Smooth muscle cell (in vitro differentiated cells): ENCODE measurements around the gene PRDM2. TPM values are rescaled to one million over a fixed set of nuclear protein-coding genes. Genes with fewer than 3 reads are reported as not detected.
"Not testable (repeated sequence)": the region's sequence is repeated elsewhere in the genome, so short reads cannot be mapped to it uniquely, and the experiment has no call there.

Experiments used
- DNase-seq: peaks from one replicate; lab custom pipeline; 2025; ENCODE audit not compliant: unreplicated experiment; lab: John Stamatoyannopoulos, UW
- H2AFZ ChIP-seq: fragments of 200-600 bp; sonication (generic); 2 replicates; pipeline ENCODE4 v1.6.0; 2016; ENCODE audit warnings: antibody characterized with exemption, low read depth, mild to moderate bottlenecking
- H3F3A ChIP-seq: fragments of 200-600 bp; sonication (generic); 2 replicates; pipeline ENCODE4 v1.6.0; 2017; ENCODE audit warnings: antibody characterized with exemption, low read depth
- H3K27ac ChIP-seq: fragments of 200-600 bp; sonication (generic); 2 replicates; pipeline ENCODE4 v1.5.1; 2016; ENCODE audit warnings: low read depth, mild to moderate bottlenecking
- H3K27me3 ChIP-seq: fragments of 200-600 bp; sonication (generic); 2 replicates; pipeline ENCODE4 v1.6.1; 2016; ENCODE audit warnings: low read depth, mild to moderate bottlenecking
- H3K36me3 ChIP-seq: fragments of 200-600 bp; sonication (generic); 2 replicates; pipeline ENCODE4 v1.5.1; 2016; ENCODE audit warnings: low read depth
- H3K4me1 ChIP-seq: fragments of 200-600 bp; sonication (generic); 2 replicates; pipeline ENCODE4 v1.5.1; 2016; ENCODE audit warnings: low read depth
- H3K4me2 ChIP-seq: fragments of 200-600 bp; sonication (generic); 2 replicates; pipeline ENCODE4 v1.6.0; 2016; ENCODE audit warnings: mild to moderate bottlenecking
- H3K4me3 ChIP-seq: fragments of 200-600 bp; sonication (generic); 2 replicates; pipeline ENCODE4 v1.5.1; 2016; ENCODE audit warnings: mild to moderate bottlenecking
- H3K79me2 ChIP-seq: fragments of 200-600 bp; sonication (generic); 2 replicates; pipeline ENCODE4 v1.6.0; 2016; ENCODE audit warnings: low read depth, mild to moderate bottlenecking
- H3K9ac ChIP-seq: fragments of 200-600 bp; sonication (generic); 2 replicates; pipeline ENCODE4 v1.6.0; 2016; ENCODE audit warnings: low read depth
- H3K9me3 ChIP-seq: fragments of 200-600 bp; sonication (generic); replicated peaks from 2 replicates; pipeline ENCODE4 v1.5.1; 2016; ENCODE audit warnings: low read depth
- H4K20me1 ChIP-seq: fragments of 200-600 bp; sonication (generic); 2 replicates; pipeline ENCODE4 v1.6.0; 2016; ENCODE audit warnings: low read depth
- WGBS: methylation state at CpG from one replicate; pipeline ENCODE4 v1.1.7; 2016; ENCODE audit warnings: low lambda C conversion rate; 5-methylcytosine and 5-hydroxymethylcytosine counted together
- polyA plus RNA-seq: library from polyadenylated mRNA; unstranded; fragments of >200 nt; fragmentation: Nextera tagmentation; extraction: Ambion mirVana; gene quantifications from 2 replicates; pipeline ENCODE4 v1.2.1, GENCODE V29; 2016
- total RNA-seq: library from RNA; depleted of rRNA; stranded (reverse); fragments of >200 nt; gene quantifications from 2 replicates; pipeline ENCODE4 v1.2.3, GENCODE V29; 2014
- TF ChIP-seq, protein P1 (sequence below): fragments of 200-600 bp; sonication (generic); IDR thresholded peaks from 2 replicates; pipeline ENCODE4 v1.5.1; 2017; ENCODE audit warnings: borderline replicate concordance, mild to moderate bottlenecking, antibody characterized with exemption; ENCODE audit not compliant: insufficient read depth, poor library complexity, severe bottlenecking

Gene PRDM2
- total and polyA plus RNA-seq, 2 experiments from 2014 or later, result 19.8 to 20.0 TPM

DNA sequence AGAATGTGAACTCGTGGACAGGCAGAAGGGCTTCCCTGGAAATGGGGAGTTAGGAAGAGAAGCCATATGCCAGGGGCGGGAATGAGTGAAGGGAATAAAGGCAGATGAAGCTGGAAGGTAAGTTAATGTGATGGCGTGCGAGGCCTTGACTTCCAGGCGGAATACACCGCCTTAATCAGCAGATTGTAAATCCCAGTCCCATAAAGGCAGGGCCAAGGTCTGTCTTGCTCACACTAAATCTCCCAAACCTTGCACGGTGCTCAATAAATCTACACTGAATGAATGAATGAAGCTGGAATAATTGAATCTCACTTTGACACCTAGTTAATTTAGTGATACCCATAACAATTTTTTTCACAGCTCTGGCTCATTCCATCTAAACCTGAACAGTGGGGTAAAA lies 16.8 kb upstream of the PRDM2 start:
- no peaks in the 10 kb centered on the region for H3K36me3 ChIP-seq
- H3K27me3 ChIP-seq, result peaks cover 13% of the 10 kb centered on the region
- H2AFZ ChIP-seq, result no peak overlapping the region
- 93% methylated on average over 7 of the region's 7 CpGs for WGBS
- H3K4me2 ChIP-seq, result no peak overlapping the region
- no peak overlapping the region for H3K9ac ChIP-seq
- TF ChIP-seq, protein P1, sequence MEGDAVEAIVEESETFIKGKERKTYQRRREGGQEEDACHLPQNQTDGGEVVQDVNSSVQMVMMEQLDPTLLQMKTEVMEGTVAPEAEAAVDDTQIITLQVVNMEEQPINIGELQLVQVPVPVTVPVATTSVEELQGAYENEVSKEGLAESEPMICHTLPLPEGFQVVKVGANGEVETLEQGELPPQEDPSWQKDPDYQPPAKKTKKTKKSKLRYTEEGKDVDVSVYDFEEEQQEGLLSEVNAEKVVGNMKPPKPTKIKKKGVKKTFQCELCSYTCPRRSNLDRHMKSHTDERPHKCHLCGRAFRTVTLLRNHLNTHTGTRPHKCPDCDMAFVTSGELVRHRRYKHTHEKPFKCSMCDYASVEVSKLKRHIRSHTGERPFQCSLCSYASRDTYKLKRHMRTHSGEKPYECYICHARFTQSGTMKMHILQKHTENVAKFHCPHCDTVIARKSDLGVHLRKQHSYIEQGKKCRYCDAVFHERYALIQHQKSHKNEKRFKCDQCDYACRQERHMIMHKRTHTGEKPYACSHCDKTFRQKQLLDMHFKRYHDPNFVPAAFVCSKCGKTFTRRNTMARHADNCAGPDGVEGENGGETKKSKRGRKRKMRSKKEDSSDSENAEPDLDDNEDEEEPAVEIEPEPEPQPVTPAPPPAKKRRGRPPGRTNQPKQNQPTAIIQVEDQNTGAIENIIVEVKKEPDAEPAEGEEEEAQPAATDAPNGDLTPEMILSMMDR, result no peak
- no peaks in the 10 kb centered on the region for H4K20me1 ChIP-seq
- DNase-seq, result no peak
- H3F3A ChIP-seq, result no peaks in the 10 kb centered on the region
- no peaks in the 10 kb centered on the region for H3K9me3 ChIP-seq
- H3K4me3 ChIP-seq, result no peak overlapping the region
- no peaks in the 10 kb centered on the region for H3K4me1 ChIP-seq
- H3K27ac ChIP-seq, result no peak overlapping the region
- H3K79me2 ChIP-seq, result no peaks in the 10 kb centered on the region

DNA sequence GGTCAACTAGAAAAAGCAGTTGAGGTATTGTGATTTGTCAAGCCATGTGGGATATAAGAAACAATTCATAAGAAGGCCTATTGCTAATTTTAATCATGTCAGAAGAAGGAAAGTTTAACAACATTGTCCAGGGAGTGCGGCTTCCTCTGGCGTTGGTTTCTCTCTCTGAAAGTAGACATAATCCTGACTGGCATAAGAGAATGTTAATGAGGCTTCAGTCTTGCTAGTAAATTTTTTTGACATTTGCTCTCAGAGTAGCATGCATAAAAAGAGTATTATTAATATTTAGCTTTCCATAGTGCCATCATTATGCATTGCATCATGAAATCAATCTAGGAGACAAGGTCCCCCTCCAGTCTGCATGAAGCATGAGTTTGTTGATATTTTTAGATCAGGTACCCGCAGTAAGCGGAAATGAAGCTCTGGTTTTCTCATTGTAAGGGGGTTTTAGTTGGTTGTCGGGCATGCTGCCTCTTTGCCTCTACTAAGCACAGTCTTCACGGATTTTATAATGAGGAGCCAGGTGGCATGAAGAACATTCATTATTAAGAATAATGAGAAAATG lies 12.8 kb upstream of the PRDM2 start:
- 85% methylated on average over 6 of the region's 6 CpGs for WGBS
- Histone ChIP-seq H3K27me3 (peaks cover 2% of the 10 kb centered on the region), H3K27ac (no peak overlapping the region), H3K79me2 (no peaks in the 10 kb centered on the region), H3K36me3 (no peaks in the 10 kb centered on the region), H4K20me1 (no peaks in the 10 kb centered on the region), H3K9me3 (no peaks in the 10 kb centered on the region), H3F3A (no peaks in the 10 kb centered on the region), H3K9ac (no peak overlapping the region), H2AFZ (no peak overlapping the region), H3K4me3 (no peak overlapping the region), H3K4me1 (no peaks in the 10 kb centered on the region), H3K4me2 (no peak overlapping the region)
- DNase-seq, result no peak
- TF ChIP-seq, protein P1, result no peak

DNA sequence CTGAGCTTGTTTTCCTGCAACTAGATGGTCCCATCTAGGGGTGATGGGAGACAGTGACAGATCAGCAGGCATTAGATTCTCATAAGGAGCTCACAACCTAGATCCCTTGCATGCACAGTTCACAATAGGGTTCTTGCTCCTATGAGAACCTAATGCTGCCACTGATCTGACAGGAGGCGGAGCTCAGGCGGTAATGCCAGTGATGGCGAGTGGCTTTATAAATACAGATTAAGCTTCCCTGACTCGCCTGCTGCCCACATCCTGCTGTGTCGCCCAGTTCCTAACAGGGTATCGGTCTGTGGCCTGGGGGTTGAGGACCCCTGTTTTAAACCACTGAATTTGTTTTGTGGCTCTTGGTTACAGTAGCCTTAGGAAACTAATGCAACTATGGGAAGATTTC lies 6.9 kb upstream of the PRDM2 start:
- not testable (repeated sequence) for H3K9ac ChIP-seq, H3F3A ChIP-seq, DNase-seq, H4K20me1 ChIP-seq, H2AFZ ChIP-seq, H3K4me1 ChIP-seq, H3K79me2 ChIP-seq, H3K27ac ChIP-seq, H3K9me3 ChIP-seq, H3K4me3 ChIP-seq, H3K36me3 ChIP-seq, H3K4me2 ChIP-seq, H3K27me3 ChIP-seq
- 75% methylated on average over 6 of the region's 6 CpGs for WGBS

DNA sequence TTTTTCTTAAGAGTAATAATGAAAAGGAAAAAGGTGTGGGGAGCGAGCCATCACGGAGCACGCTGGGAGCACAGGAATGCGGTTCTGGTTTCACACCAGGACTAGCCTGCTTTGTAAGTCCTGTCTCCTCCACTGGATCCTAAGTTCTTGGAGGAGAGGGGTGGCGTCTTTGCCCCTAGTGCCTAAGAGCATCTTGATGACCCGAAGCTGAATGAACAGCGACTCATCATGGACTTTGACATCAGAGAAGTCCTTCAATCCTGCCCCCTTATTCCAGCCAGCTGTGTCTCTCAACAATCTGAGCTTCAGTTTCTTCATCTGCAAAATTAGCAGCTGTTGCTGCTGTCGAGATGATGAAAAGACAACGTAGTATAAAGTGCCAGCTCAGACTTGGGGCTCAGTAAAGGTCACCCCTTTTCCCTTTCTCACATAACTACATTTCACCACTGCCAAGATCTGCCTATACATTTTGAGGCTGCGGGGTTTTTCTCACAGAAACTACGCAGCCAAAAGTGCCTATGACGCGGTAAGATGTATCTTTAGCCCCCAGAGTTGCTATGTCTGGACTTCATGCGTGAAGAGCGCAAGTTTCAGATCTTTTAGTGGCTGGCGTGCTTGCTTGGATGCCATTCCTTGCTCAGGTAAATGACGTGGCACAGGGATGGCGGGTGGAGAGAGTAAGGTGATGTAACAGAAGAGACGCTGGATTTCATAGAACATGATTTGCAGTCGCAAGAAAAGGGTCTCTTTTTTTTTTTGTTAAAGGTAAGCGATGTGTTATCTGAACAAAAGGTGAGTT lies 4.9 kb upstream of the PRDM2 start:
- no peak overlapping the region for H3K4me2 ChIP-seq
- H3K27me3 ChIP-seq, result no peaks in the 10 kb centered on the region
- H4K20me1 ChIP-seq, result no peaks in the 10 kb centered on the region
- H3K9me3 ChIP-seq, result no peaks in the 10 kb centered on the region
- H3K36me3 ChIP-seq, result no peaks in the 10 kb centered on the region
- H3K27ac ChIP-seq, result no peak overlapping the region
- H3K4me1 ChIP-seq, result no peaks in the 10 kb centered on the region
- no peak overlapping the region for H2AFZ ChIP-seq
- H3K9ac ChIP-seq, result no peak overlapping the region
- H3K79me2 ChIP-seq, result no peaks in the 10 kb centered on the region
- DNase-seq, result no peak
- no peaks in the 10 kb centered on the region for H3F3A ChIP-seq
- H3K4me3 ChIP-seq, result no peak overlapping the region
- TF ChIP-seq, protein P1, result no peak
- 83% methylated on average over 21 of the region's 21 CpGs for WGBS
